GM19099 (cell line): Measurements from ENCODE around the gene SLC25A22.

Experiments used
- POLR2A ChIP-seq: IDR thresholded peaks from 3 replicates; pipeline ENCODE4 v1.6.1; 2011; ENCODE audit warnings: low read depth; ENCODE audit not compliant: insufficient read length; ENCODE audit errors: extremely low read depth

Gene SLC25A22

GRCh38 chr11:798093-798713 is at the start of gene SLC25A22:
Gene SLC25A22, minus strand, starts transcription at chr11:798281. Its CDS starts 3,275 bp downstream, at chr11:795006.
- peak; percentile 68 for TF ChIP-seq POLR2A

GRCh38 chr11:847876-848275 is 49.8 kb upstream of the SLC25A22 start:
- no peak for TF ChIP-seq POLR2A

DNA sequence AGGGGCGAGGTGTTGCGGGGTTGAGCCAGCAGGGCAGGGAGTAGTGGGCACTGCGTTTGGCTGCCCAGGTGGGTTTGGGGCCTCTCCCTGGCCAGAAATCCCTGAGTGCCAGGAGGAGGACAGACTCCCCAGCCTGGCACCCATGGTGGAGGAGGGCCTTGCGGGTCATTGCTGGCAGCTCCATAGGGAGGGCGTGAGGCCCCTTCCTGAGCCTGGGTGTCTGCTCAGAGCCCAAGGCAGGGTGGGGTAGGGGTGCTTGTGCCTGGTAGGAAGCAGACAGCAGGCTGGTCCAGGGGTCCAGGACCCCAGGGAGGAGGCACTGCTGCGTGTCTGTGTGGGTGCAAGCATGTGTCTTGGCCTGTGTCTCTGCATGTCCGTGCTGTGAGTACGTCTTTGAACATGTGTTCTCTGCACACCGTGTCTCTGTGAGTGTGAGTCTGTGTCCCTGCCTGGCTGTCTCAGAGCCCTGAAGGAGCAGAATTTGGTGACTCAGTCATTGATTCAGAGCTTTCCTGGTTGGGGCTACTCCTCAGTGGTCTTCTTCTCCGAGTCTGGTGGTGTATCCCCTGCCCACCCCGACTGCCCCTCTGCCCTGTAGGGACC is 48.5 kb upstream of the SLC25A22 start:
- no peak for TF ChIP-seq POLR2A

DNA sequence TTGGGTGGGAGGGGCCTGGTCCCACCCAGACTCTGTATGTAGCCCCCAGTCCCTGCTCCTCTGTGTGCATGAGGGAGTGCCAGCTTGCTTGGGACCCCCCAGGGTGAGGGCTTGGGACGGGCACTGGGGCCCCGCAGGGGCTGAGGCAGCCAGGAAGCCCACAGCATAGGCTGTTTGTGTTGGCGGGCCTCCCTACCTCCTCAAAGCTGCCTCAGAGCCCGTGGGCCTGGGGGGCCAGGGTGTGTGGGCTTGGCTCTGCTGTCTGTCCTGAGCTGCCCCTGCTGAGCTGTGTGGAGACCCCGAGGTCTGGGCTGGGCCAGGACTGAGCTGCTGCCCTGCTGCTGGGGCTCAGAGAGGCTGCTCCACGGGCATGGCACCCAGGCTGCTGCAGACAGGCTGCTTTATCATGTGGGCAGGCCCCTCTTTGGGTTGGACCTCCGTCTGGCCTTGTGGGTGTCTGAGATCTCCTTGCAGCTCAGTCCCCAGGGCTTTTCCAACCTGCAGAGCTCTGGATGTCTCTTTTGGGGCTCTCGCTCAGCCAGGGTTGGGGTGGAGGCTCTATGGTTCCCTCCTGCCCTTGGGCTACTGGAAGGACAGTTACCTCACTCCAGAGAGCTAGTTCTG is 47.9 kb upstream of the SLC25A22 start:
- no peak for TF ChIP-seq POLR2A

- no peak for TF ChIP-seq POLR2A
These were observed 46.9 kb upstream of the SLC25A22 start for GRCh38 chr11:844693-845644.

DNA sequence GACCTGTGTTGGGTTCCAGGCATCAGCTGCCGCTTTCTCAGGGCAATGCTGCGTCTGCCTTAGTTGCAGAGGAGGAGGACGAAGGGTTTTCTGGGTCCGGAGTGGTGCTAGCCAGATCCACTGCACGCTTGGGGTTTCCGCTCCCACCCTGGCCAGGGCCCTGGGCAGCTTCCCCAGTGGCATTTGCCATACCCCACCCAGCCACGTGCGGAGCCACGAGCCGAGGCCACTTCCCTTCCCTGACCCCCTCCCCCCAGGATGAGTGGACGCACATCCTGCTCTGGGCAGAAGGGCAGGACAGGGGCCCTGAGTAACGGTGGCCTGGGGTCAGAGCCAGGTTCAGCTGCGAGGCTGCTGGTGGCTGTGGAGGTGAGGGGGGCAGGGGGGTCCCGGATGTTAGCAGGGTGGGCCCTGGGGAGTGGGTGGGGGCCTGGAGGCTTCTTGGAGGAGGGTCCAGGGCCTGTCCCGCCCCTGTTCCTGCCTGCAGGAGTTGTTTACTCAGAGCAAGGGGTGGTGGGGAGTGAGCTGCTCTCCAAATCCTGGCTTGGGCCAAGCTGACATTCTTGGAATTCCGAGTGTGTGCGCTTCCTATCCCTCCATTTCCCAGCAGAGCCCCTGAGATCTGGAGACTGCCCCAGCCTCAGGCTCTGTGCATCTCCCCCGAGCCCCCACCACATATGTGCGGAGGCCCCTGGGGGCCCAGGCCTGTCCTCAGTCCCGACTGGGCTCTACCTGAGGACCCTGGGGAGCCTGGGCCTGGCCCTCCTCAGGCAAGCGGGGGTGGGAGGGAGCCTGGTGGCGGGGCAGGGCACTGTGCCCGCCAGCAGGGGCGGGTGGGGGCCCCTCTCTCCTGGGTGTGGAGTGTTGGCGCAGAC is 46.0 kb upstream of the SLC25A22 start:
- no peak for TF ChIP-seq POLR2A

GRCh38 chr11:843086-843734 is 45.1 kb upstream of the SLC25A22 start:
- no peak for TF ChIP-seq POLR2A

DNA sequence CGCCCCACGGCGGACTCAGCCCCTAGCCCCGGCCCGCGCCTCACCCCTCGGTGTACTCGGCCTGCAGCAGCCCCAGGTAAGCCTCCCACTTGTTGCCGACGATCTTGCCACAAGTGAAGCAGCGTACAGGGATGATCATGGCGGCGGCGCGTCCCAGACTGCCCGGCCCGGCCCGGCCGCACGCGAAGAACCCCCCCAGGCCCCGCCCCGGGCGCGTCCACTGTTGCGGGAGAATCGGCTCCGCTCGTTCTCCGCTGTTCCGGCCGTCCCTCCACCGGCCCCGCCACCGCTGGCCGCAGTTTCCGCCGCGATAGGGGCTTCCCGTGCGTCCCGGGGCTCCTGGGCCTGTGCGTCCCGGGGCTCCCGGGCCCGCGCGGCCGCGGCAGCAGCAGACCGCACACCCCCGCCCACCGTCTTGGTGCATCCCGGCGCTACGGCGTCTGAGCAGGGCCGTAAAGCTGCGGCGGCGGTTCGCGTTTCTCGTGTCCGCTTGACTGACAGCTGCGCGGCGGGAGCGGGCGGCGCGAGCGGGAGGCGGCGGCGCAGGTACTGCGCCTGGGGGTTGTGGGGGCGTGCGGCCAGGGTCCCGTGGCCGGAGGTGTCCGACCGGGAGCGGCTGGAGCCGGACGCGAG is 44.4 kb upstream of the SLC25A22 start, which contains the start of the genes POLR2L and TSPAN4:
Gene POLR2L (minus strand): TSS at position 160 of the 633 bp plus-strand sequence. CDS start 21 bp downstream, at position 139.
Gene TSPAN4 (plus strand): TSS at position 483 of the 633 bp plus-strand sequence. CDS start 7,453 bp downstream, outside the sequence.
- TF ChIP-seq POLR2A = peak; percentile 99

DNA sequence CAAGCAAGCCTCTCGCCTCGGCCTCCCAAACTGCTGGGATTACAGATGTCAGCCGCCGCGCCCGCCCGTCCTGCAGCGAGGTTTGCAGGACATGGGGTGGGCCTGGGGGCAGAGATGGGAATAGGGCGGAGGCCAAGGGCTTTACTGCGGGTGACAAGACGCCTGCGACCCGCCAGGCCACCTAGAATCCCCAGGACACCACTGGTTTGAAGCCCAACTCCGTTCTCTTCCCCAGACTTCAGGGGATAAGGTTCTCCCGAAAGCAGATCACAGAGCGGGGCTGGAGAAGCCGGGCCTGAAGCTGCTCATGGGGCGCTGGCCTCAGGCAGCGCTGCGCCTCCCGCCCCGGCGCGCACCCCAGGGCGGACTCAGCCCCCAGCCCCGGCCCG is 43.9 kb upstream of the SLC25A22 start:
- no peak for TF ChIP-seq POLR2A

GRCh38 chr11:839875-840617 is 42.0 kb upstream of the SLC25A22 start:
- no peak for TF ChIP-seq POLR2A

DNA sequence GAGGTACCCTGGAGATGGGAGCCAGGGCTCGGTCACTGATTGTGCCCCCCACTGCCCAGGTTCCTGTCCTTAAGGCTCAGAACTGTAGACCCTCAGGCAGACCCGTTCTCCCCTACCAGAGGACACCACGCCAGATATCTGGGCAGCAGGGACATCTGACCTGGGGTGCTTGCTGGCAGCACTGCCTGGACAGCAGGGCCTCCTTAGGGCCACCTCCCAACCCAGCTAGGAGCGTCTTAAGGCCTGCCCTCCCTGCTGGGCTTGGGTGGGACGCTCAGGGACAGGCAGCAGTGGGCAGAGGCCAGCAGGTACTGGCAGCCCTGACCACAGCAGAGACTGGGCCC is 41.2 kb upstream of the SLC25A22 start:
- TF ChIP-seq POLR2A = no peak

GRCh38 chr11:838441-839279 is 40.6 kb upstream of the SLC25A22 start:
- TF ChIP-seq POLR2A = no peak
